Measurements from ENCODE around the gene DAD1. TPM values are rescaled to one million over a fixed set of nuclear protein-coding genes. Genes with fewer than 3 reads are reported as not detected.
"Not testable (repeated sequence)": the region's sequence is repeated elsewhere in the genome, so short reads cannot be mapped to it uniquely, and the experiment has no call there.

Gene DAD1
- total RNA-seq = 100 to 1,000 TPM; 163 to 219 TPM

DNA sequence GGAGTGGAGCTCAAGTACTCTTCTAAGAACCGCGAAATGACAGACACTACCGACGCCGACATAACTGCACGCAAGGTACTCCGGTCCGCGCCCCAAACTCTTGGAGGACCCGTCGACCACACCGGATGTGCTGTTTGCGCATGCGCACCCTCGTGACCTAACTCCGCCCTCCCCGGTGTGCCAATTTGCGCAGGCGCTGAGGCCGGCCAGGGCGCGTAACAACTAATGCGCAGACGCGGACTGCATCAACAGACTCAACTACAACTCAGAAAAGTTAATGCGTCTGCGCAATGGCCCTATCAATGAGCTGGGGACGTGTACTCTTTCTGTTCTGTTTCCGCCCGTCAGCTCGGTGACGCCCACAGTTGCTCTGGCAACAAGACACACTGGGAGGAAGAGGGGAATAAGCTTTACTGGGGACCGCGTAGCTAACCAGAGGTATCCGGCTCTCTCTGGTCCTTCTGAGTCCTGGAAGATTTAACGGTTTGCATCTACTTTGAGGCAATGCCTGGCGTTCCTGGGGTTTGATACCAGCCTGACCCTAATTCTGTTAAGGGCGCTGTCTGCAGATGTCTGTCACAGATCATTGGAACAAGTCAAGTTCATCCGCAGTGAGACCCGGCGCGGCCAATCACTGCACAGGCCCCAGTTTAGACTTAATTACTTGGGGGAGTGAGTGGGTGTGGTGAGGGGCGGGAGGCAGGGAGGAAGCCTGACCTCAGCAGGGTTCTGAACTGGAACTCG, at the start of gene DAD1:
DAD1 (minus strand) TSS at position 129 of the 744 bp plus-strand sequence; CDS start at position 62, 67 bp downstream.
- peak; percentile 99 for DNase-seq
- H3K27ac ChIP-seq = peak within 1 kb of the TSS; percentile 76
- H3K36me3 ChIP-seq = no peaks in the 10 kb centered on the region
- intact Hi-C loops (cut with DNase I) = no loop called here
- no peak for TF ChIP-seq CTCF (IDR thresholded peaks at IDR 0.05)
- no peaks in the 10 kb centered on the region for H3K27me3 ChIP-seq
- H3K9me3 ChIP-seq = no peaks in the 10 kb centered on the region
- no peaks in the 10 kb centered on the region for H3K4me1 ChIP-seq
- H3K4me3 ChIP-seq = peak within 1 kb of the TSS; percentile 59
- H3K9ac ChIP-seq (ENCODE audit: low read depth in 2 of 2, low read length in 2 of 2) = peak within 1 kb of the TSS; percentile 78 to 96

GRCh38 chr14:22635980-22636379, 47.0 kb upstream of the DAD1 start:
- intact Hi-C loops (cut with DNase I); H3K36me3 ChIP-seq; DNase-seq; H3K4me1 ChIP-seq; H3K27ac ChIP-seq; H3K9ac ChIP-seq (ENCODE audit: low read depth in 2 of 2, low read length in 2 of 2); H3K4me3 ChIP-seq; H3K9me3 ChIP-seq; H3K27me3 ChIP-seq: not testable (repeated sequence)

DNA sequence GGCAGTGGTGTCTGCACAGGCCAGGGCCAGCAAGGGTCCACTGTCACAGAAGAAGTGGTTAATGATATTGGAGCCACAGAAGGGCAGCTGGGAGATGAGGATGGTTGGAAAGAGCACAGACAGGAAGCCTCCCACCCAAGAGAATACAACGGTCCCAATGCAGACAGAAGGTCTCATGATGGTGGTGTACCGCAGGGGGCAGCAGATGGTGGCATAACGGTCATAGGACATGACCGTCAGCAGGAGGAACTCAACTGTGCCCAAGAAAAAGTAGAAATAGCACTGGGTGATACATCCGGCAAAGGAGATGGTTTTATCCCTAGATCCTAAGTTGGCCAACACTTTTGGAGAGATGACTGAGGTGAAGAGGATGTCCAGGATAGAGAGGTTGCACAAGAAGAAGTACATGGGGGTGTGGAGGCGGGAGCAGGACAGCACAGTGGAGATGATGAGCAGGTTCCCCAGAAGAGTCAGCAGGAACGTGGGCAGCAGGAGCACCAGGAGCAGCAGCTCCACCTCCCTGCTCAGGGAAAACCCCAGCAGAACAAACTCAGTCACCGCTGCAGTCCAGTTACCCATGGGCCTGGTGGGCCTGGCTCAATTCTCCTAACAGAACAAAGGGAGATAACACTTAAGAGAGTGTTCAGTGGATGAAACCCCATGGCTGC, 45.3 kb upstream of the DAD1 start:
- Histone ChIP-seq H3K4me1 (no peaks in the 10 kb centered on the region), H3K27ac (no peak overlapping the region), H3K9ac (ENCODE audit: low read depth in 2 of 2, low read length in 2 of 2) (no peak overlapping the region), H3K9me3 (no peaks in the 10 kb centered on the region), H3K4me3 (no peak overlapping the region), H3K36me3 (no peaks in the 10 kb centered on the region), H3K27me3 (no peaks in the 10 kb centered on the region)
- no peak for TF ChIP-seq CTCF (IDR thresholded peaks at IDR 0.05)
- intact Hi-C loops (cut with DNase I) = no loop called here
- DNase-seq = no peak

GRCh38 chr14:22630486-22630885, 41.5 kb upstream of the DAD1 start:
- H3K9ac ChIP-seq (ENCODE audit: low read depth in 2 of 2, low read length in 2 of 2) = no peak overlapping the region
- no peaks in the 10 kb centered on the region for H3K36me3 ChIP-seq
- H3K27ac ChIP-seq = no peak overlapping the region
- TF ChIP-seq CTCF (IDR thresholded peaks at IDR 0.05) = no peak
- no peak overlapping the region for H3K4me3 ChIP-seq
- no peak for DNase-seq
- H3K9me3 ChIP-seq = no peaks in the 10 kb centered on the region
- H3K4me1 ChIP-seq = no peaks in the 10 kb centered on the region
- no peaks in the 10 kb centered on the region for H3K27me3 ChIP-seq
- intact Hi-C loops (cut with DNase I) = no loop called here

GRCh38 chr14:22630066-22630465, 41.0 kb upstream of the DAD1 start:
- DNase-seq = no peak
- Histone ChIP-seq H3K27me3 (no peaks in the 10 kb centered on the region), H3K4me3 (no peak overlapping the region), H3K27ac (no peak overlapping the region), H3K36me3 (no peaks in the 10 kb centered on the region), H3K9me3 (no peaks in the 10 kb centered on the region), H3K4me1 (no peaks in the 10 kb centered on the region), H3K9ac (ENCODE audit: low read depth in 2 of 2, low read length in 2 of 2) (no peak overlapping the region)
- TF ChIP-seq CTCF (IDR thresholded peaks at IDR 0.05) = no peak
- intact Hi-C loops (cut with DNase I) = no loop called here

DNA sequence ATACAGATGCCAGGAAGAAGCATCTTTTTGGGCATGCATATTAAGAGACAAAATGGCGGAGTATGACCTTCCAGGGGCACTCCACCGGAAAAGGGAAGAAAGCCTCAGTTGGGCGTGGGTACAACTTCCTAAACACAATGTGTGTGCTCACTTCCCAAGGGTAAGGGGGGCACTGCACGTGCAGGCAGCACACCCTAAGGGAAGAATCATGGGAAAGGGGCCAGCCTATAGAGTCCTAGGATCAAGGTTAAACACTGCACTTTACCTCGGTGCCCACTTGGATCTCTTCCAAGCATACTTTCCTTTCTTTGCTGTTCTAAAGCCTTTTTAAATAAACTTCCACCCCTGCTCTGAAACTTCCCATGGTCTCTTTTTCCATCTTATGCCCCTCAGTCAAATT, 40.3 kb upstream of the DAD1 start:
- no peak overlapping the region for H3K27ac ChIP-seq
- TF ChIP-seq CTCF (IDR thresholded peaks at IDR 0.05) = no peak
- H3K4me3 ChIP-seq = no peak overlapping the region

More for the DNA sequence above, 40.3 kb upstream of the DAD1 start:
- no peaks in the 10 kb centered on the region for H3K4me1 ChIP-seq
- no peaks in the 10 kb centered on the region for H3K27me3 ChIP-seq
- H3K9ac ChIP-seq (ENCODE audit: low read depth in 2 of 2, low read length in 2 of 2) = no peak overlapping the region
- H3K9me3 ChIP-seq = no peaks in the 10 kb centered on the region
- no peaks in the 10 kb centered on the region for H3K36me3 ChIP-seq
- intact Hi-C loops (cut with DNase I) = no loop called here
- DNase-seq = no peak
